CD4-positive, alpha-beta T cell treated with Interleukin-6 for 4 hours (primary cell): ENCODE results near the gene FNIP1.
"Not testable (repeated sequence)": the region's sequence is repeated elsewhere in the genome, so short reads cannot be mapped to it uniquely, and the experiment has no call there.

Experiments
- DNase-seq: peaks from one replicate; pipeline ENCODE4 v3.0.0-alpha.2; 2020; ENCODE audit warnings: mixed read lengths

FNIP1 gene

GRCh38 chr5:131786900-131787692 is 9.7 kb downstream of the FNIP1 start:
- no peak for DNase-seq

- DNase-seq = no peak
These were observed 10.8 kb downstream of the FNIP1 start for GRCh38 chr5:131786036-131786435.

GRCh38 chr5:131783874-131784273 is 12.9 kb downstream of the FNIP1 start:
- no peak for DNase-seq

GRCh38 chr5:131783357-131783756 is 13.5 kb downstream of the FNIP1 start:
- DNase-seq = no peak

GRCh38 chr5:131782717-131783116 is 14.1 kb downstream of the FNIP1 start:
- DNase-seq = no peak

GRCh38 chr5:131778141-131778540 is 18.7 kb downstream of the FNIP1 start:
- DNase-seq = not testable (repeated sequence)

GRCh38 chr5:131776450-131776849 is 20.4 kb downstream of the FNIP1 start:
- DNase-seq = no peak

- no peak for DNase-seq
These were observed 22.0 kb downstream of the FNIP1 start for GRCh38 chr5:131774652-131775367.

- DNase-seq = no peak
These were observed 23.0 kb downstream of the FNIP1 start for GRCh38 chr5:131773805-131774204.

- no peak for DNase-seq
These were observed 25.1 kb downstream of the FNIP1 start for GRCh38 chr5:131771692-131772091.

- DNase-seq = no peak
These were observed 26.9 kb downstream of the FNIP1 start for GRCh38 chr5:131769961-131770360.

- no peak for DNase-seq
These were observed 27.5 kb downstream of the FNIP1 start for GRCh38 chr5:131769336-131769735.

- DNase-seq = no peak
These were observed 28.9 kb downstream of the FNIP1 start for GRCh38 chr5:131767891-131768290.

- no peak for DNase-seq
These were observed 30.1 kb downstream of the FNIP1 start for GRCh38 chr5:131766689-131767088.

GRCh38 chr5:131765261-131765660 is 31.6 kb downstream of the FNIP1 start:
- no peak for DNase-seq

- DNase-seq = no peak
These were observed 32.8 kb downstream of the FNIP1 start for GRCh38 chr5:131763968-131764367.

GRCh38 chr5:131760793-131761192 is 36.0 kb downstream of the FNIP1 start:
- no peak for DNase-seq

GRCh38 chr5:131759704-131760103 is 37.1 kb downstream of the FNIP1 start:
- no peak for DNase-seq

GRCh38 chr5:131758520-131758900 is 38.3 kb downstream of the FNIP1 start:
- no peak for DNase-seq

- DNase-seq = no peak
These were observed 38.8 kb downstream of the FNIP1 start for GRCh38 chr5:131757830-131758519.

- DNase-seq = no peak
These were observed 39.9 kb downstream of the FNIP1 start for GRCh38 chr5:131756942-131757341.

GRCh38 chr5:131754363-131754762 is 42.5 kb downstream of the FNIP1 start:
- DNase-seq = no peak

GRCh38 chr5:131751506-131751905 is 45.3 kb downstream of the FNIP1 start:
- no peak for DNase-seq
